Fibroblast of lung (primary cell): ENCODE measurements around the gene ME1.

Experiments used
- EZH2 ChIP-seq: IDR thresholded peaks from 2 replicates; pipeline ENCODE4 v1.5.1; 2012; ENCODE audit warnings: low read length, control low read depth, mild to moderate bottlenecking; ENCODE audit errors: missing control alignments
- TF ChIP-seq, protein P1 (sequence below), 2 donors: IDR thresholded peaks in 1 of 2; conservative IDR thresholded peaks in 1 of 2; 1 replicate in 1 of 2; 2 replicates in 1 of 2; pipeline ENCODE4 v1.5.1; 2011 to 2012; ENCODE audit warnings: low read length in 2 of 2, control low read depth in 1 of 2, inconsistent platforms in 1 of 2, low read depth in 1 of 2, mild to moderate bottlenecking in 1 of 2

DNA sequence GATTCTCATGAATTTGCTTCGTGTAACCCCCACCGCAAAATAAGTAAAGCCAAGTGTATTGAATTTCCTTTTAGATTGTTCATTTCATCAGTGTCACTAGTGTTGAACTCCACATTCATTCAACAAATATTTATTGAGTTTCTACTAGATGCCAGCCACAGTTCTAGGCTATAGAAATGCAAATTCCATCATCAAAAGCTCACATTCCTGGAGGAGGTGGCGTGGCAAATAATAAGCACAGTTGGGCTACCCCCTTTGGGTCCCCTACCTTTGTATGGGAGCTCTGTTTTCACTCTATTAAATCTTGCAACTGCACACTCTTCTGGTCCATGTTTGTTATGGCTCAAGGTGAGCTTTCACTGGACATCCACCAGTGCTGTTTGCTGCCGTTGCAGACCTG, 12.7 kb upstream of the ME1 start:
- TF ChIP-seq, protein P1, sequence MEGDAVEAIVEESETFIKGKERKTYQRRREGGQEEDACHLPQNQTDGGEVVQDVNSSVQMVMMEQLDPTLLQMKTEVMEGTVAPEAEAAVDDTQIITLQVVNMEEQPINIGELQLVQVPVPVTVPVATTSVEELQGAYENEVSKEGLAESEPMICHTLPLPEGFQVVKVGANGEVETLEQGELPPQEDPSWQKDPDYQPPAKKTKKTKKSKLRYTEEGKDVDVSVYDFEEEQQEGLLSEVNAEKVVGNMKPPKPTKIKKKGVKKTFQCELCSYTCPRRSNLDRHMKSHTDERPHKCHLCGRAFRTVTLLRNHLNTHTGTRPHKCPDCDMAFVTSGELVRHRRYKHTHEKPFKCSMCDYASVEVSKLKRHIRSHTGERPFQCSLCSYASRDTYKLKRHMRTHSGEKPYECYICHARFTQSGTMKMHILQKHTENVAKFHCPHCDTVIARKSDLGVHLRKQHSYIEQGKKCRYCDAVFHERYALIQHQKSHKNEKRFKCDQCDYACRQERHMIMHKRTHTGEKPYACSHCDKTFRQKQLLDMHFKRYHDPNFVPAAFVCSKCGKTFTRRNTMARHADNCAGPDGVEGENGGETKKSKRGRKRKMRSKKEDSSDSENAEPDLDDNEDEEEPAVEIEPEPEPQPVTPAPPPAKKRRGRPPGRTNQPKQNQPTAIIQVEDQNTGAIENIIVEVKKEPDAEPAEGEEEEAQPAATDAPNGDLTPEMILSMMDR (conservative IDR thresholded peaks at IDR 0.05 in 1 of 2, IDR thresholded peaks at IDR 0.05 in 1 of 2; ENCODE audit: low read depth in 1 of 2, low read length in 2 of 2): no peak
- no peak for TF ChIP-seq EZH2
